SK-N-SH treated with all-trans-retinoic acid at 6 μM for 48 hours (cell line): Measurements from ENCODE around the gene SEPTIN5.

Experiments
- ATAC-seq: fragments of 200-7000 bp; cut with Tn5 transposase; 3 replicates; pipeline ENCODE4 v1.9.1; 2020; ENCODE audit warnings: mild to moderate bottlenecking, moderate library complexity
- ARNTL ChIP-seq: fragments of 450-650 bp; formaldehyde crosslinking; IDR thresholded peaks from 2 replicates; pipeline ENCODE4 v1.5.0; 2020; ENCODE audit warnings: low read depth, mild to moderate bottlenecking, moderate library complexity, borderline replicate concordance
- BACH2 ChIP-seq: fragments of 250-450 bp; sonication (Bioruptor Pico); IDR thresholded peaks from 2 replicates; pipeline ENCODE4 v1.9.0; 2021; ENCODE audit warnings: mild to moderate bottlenecking, borderline replicate concordance
- CREB5 ChIP-seq: fragments of 250-450 bp; sonication (Bioruptor Pico); IDR thresholded peaks from 2 replicates; pipeline ENCODE4 v1.5.1; 2020; ENCODE audit warnings: low read depth, mild to moderate bottlenecking, moderate library complexity
- CSDC2 ChIP-seq: fragments of 250-450 bp; sonication (Bioruptor Pico); IDR thresholded peaks from 2 replicates; pipeline ENCODE4 v1.5.0; 2020; ENCODE audit warnings: mild to moderate bottlenecking, moderate library complexity
- CSRNP3 ChIP-seq: fragments of 250-450 bp; sonication (Bioruptor Pico); IDR thresholded peaks from 2 replicates; pipeline ENCODE4 v1.5.1; 2021; ENCODE audit warnings: mild to moderate bottlenecking, moderate library complexity
- ESRRG ChIP-seq: fragments of 250-450 bp; sonication (Bioruptor Pico); IDR thresholded peaks from 2 replicates; pipeline ENCODE4 v1.6.1; 2021; ENCODE audit warnings: mild to moderate bottlenecking
- GLIS3 ChIP-seq: fragments of 250-450 bp; sonication (Bioruptor Pico); IDR thresholded peaks from 2 replicates; pipeline ENCODE4 v1.5.0; 2020; ENCODE audit warnings: mild to moderate bottlenecking, moderate library complexity
- ISL1 ChIP-seq: fragments of 250-450 bp; sonication (Bioruptor Pico); IDR thresholded peaks from 2 replicates; pipeline ENCODE4 v2.1.2; 2022; ENCODE audit warnings: mild to moderate bottlenecking, moderate library complexity
- OSR1 ChIP-seq: fragments of 250-450 bp; sonication (Bioruptor Pico); IDR thresholded peaks from 2 replicates; pipeline ENCODE4 v1.8.0; 2022; ENCODE audit warnings: moderate library complexity, mild to moderate bottlenecking, inconsistent platforms
- PPARA ChIP-seq: fragments of 250-450 bp; sonication (Bioruptor Pico); IDR thresholded peaks from 2 replicates; pipeline ENCODE4 v1.5.0; 2020; ENCODE audit warnings: mild to moderate bottlenecking, borderline replicate concordance
- RARB ChIP-seq: fragments of 250-450 bp; sonication (Bioruptor Pico); IDR thresholded peaks from 2 replicates; pipeline ENCODE4 v1.8.0; 2021; ENCODE audit warnings: mild to moderate bottlenecking, moderate library complexity
- TCF4 ChIP-seq: fragments of 250-450 bp; sonication (Bioruptor Pico); IDR thresholded peaks from 2 replicates; pipeline ENCODE4 v1.8.0; 2021; ENCODE audit warnings: mild to moderate bottlenecking, moderate library complexity, borderline replicate concordance
- TOX ChIP-seq: fragments of 250-450 bp; sonication (Bioruptor Pico); IDR thresholded peaks from 2 replicates; pipeline ENCODE4 v1.8.0; 2021; ENCODE audit warnings: mild to moderate bottlenecking, moderate library complexity, borderline replicate concordance
- ZC3H10 ChIP-seq: fragments of 250-450 bp; sonication (Bioruptor Pico); IDR thresholded peaks from 2 replicates; pipeline ENCODE4 v1.5.1; 2021; ENCODE audit warnings: mild to moderate bottlenecking, moderate library complexity
- ZFP3 ChIP-seq: fragments of 250-450 bp; sonication (Bioruptor Pico); IDR thresholded peaks from 2 replicates; pipeline ENCODE4 v1.5.0; 2020; ENCODE audit warnings: mild to moderate bottlenecking, moderate library complexity
- ZFP30 ChIP-seq: fragments of 450-650 bp; formaldehyde crosslinking; IDR thresholded peaks from 2 replicates; pipeline ENCODE4 v1.5.0; 2022; ENCODE audit warnings: mild to moderate bottlenecking, moderate library complexity
- ZNF565 ChIP-seq: fragments of 450-650 bp; formaldehyde crosslinking; conservative IDR thresholded peaks from 2 replicates; pipeline ENCODE4 v1.5.0; 2020; ENCODE audit warnings: low read depth, mild to moderate bottlenecking, moderate library complexity
- ZNF70 ChIP-seq: fragments of 450-650 bp; formaldehyde crosslinking; IDR thresholded peaks from 2 replicates; pipeline ENCODE4 v1.5.0; 2020; ENCODE audit warnings: mild to moderate bottlenecking, moderate library complexity
- ZNF8 ChIP-seq: fragments of 450-650 bp; formaldehyde crosslinking; IDR thresholded peaks from 2 replicates; pipeline ENCODE4 v1.5.0; 2020; ENCODE audit warnings: mild to moderate bottlenecking, moderate library complexity
- TF ChIP-seq, protein P1 (sequence below): fragments of 250-450 bp; sonication (Bioruptor Pico); IDR thresholded peaks from 2 replicates; pipeline ENCODE4 v1.8.0; 2020; ENCODE audit warnings: mild to moderate bottlenecking, moderate library complexity, borderline replicate concordance
- TF ChIP-seq, protein P2 (sequence below): fragments of 250-450 bp; sonication (Bioruptor Pico); IDR thresholded peaks from 2 replicates; pipeline ENCODE4 v1.5.0; 2020; ENCODE audit warnings: mild to moderate bottlenecking, moderate library complexity

SEPTIN5 gene

DNA sequence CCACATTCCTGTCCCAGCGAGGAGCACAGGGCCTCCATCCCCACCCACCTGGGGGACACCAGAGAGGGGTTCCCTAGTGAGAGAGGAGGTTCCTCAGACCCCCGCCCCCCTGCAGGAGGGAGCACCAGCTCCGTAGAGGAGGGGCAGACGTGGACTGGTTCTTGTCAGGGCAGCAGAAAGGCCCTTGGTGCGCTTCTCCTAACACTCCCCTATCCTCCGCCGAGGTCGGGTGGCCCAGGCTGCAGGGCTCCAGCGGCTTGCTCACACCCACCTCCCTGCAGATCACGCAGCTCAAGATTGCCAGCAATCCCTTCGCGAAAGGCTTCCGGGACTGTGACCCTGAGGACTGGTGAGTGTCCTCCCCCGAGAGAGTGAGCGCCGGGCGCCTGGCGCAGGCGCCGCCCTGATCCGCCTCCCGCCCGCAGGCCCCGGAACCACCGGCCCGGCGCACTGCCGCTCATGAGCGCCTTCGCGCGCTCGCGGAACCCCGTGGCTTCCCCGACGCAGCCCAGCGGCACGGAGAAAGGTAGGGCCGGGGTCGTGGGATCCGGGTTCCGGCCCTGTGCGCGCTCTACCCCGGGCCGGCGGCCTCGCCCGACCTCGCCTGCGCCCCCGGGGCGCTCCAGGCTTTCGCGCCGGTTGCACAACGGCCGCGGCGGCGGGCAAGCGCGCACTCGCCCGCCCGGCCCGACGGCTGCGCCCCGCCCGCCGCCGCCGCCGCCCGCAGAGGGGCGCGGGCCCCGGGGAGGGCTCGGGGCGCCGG, 51.4 kb downstream of the SEPTIN5 start:
- TF ChIP-seq RARB (CRISPR knock-in tag) = no peak
- TF ChIP-seq ESRRG (CRISPR knock-in tag) = no peak
- no peak for TF ChIP-seq ZC3H10 (CRISPR knock-in tag)
- TF ChIP-seq TCF4 = no peak
- no peak for TF ChIP-seq CSRNP3
- no peak for TF ChIP-seq OSR1 (CRISPR knock-in tag)
- TF ChIP-seq ZFP3 (CRISPR knock-in tag) = no peak
- no peak for TF ChIP-seq PPARA (CRISPR knock-in tag)
- no peak for TF ChIP-seq CREB5 (CRISPR knock-in tag)
- TF ChIP-seq GLIS3 (CRISPR knock-in tag) = no peak
- TF ChIP-seq ARNTL (CRISPR knock-in tag) = no peak
- TF ChIP-seq ISL1 (CRISPR knock-in tag) = no peak
- no peak for TF ChIP-seq ZNF565
- TF ChIP-seq, protein P1, sequence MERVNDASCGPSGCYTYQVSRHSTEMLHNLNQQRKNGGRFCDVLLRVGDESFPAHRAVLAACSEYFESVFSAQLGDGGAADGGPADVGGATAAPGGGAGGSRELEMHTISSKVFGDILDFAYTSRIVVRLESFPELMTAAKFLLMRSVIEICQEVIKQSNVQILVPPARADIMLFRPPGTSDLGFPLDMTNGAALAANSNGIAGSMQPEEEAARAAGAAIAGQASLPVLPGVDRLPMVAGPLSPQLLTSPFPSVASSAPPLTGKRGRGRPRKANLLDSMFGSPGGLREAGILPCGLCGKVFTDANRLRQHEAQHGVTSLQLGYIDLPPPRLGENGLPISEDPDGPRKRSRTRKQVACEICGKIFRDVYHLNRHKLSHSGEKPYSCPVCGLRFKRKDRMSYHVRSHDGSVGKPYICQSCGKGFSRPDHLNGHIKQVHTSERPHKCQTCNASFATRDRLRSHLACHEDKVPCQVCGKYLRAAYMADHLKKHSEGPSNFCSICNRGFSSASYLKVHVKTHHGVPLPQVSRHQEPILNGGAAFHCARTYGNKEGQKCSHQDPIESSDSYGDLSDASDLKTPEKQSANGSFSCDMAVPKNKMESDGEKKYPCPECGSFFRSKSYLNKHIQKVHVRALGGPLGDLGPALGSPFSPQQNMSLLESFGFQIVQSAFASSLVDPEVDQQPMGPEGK (CRISPR knock-in tag) = no peak
- TF ChIP-seq TOX = no peak
- TF ChIP-seq, protein P2, sequence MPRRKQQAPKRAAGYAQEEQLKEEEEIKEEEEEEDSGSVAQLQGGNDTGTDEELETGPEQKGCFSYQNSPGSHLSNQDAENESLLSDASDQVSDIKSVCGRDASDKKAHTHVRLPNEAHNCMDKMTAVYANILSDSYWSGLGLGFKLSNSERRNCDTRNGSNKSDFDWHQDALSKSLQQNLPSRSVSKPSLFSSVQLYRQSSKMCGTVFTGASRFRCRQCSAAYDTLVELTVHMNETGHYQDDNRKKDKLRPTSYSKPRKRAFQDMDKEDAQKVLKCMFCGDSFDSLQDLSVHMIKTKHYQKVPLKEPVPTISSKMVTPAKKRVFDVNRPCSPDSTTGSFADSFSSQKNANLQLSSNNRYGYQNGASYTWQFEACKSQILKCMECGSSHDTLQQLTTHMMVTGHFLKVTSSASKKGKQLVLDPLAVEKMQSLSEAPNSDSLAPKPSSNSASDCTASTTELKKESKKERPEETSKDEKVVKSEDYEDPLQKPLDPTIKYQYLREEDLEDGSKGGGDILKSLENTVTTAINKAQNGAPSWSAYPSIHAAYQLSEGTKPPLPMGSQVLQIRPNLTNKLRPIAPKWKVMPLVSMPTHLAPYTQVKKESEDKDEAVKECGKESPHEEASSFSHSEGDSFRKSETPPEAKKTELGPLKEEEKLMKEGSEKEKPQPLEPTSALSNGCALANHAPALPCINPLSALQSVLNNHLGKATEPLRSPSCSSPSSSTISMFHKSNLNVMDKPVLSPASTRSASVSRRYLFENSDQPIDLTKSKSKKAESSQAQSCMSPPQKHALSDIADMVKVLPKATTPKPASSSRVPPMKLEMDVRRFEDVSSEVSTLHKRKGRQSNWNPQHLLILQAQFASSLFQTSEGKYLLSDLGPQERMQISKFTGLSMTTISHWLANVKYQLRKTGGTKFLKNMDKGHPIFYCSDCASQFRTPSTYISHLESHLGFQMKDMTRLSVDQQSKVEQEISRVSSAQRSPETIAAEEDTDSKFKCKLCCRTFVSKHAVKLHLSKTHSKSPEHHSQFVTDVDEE (CRISPR knock-in tag) = no peak
- no peak for TF ChIP-seq BACH2 (CRISPR knock-in tag)
- TF ChIP-seq ZNF70 (CRISPR knock-in tag) = no peak
- no peak for ATAC-seq

- ATAC-seq = no peak
- no peak for TF ChIP-seq OSR1 (CRISPR knock-in tag)
- TF ChIP-seq, all 23 proteins: peak for 0
Measured at GRCh38 chr22:19766240-19766510, 51.9 kb downstream of the SEPTIN5 start.

- TF ChIP-seq BACH2 (CRISPR knock-in tag) = no peak
- TF ChIP-seq ZFP30 (CRISPR knock-in tag) = no peak
- TF ChIP-seq PPARA (CRISPR knock-in tag) = no peak
- TF ChIP-seq TOX = no peak
- TF ChIP-seq, protein P2 (CRISPR knock-in tag) = no peak
- TF ChIP-seq ZNF8 (CRISPR knock-in tag) = no peak
- TF ChIP-seq OSR1 (CRISPR knock-in tag) = no peak
- TF ChIP-seq CSDC2 = no peak
- TF ChIP-seq ARNTL (CRISPR knock-in tag) = no peak
- TF ChIP-seq ZNF70 (CRISPR knock-in tag) = no peak
- TF ChIP-seq ISL1 (CRISPR knock-in tag) = no peak
- no peak for TF ChIP-seq CREB5 (CRISPR knock-in tag)
- no peak for TF ChIP-seq ZFP3 (CRISPR knock-in tag)
- TF ChIP-seq TCF4 = no peak
- TF ChIP-seq GLIS3 (CRISPR knock-in tag) = no peak
- peak; percentile 28 for ATAC-seq
Measured at GRCh38 chr22:19766511-19767426, 52.5 kb downstream of the SEPTIN5 start.
